Osteoblast (primary cell): ENCODE measurements around the gene GRIK4. TPM values are rescaled to one million over a fixed set of nuclear protein-coding genes. Genes with fewer than 3 reads are reported as not detected.

Experiments
- DNase-seq: peaks from one replicate; pipeline ENCODE4 v3.0.0; 2011; ENCODE audit warnings: low spot score, mixed read lengths; ENCODE audit not compliant: insufficient read length; ENCODE audit errors: missing footprints
- H2AFZ ChIP-seq: 2 replicates; pipeline ENCODE4 v1.6.0; 2011; ENCODE audit warnings: mild to moderate bottlenecking, low read length
- H3K27ac ChIP-seq: 2 replicates; pipeline ENCODE4 v1.5.1; 2011; ENCODE audit warnings: mild to moderate bottlenecking, low read depth, low read length, moderate library complexity
- H3K27me3 ChIP-seq: 2 replicates; pipeline ENCODE4 v1.6.0; 2012; ENCODE audit warnings: mild to moderate bottlenecking, control low read depth, inconsistent platforms, low read length, moderate library complexity; ENCODE audit not compliant: insufficient read depth
- H3K36me3 ChIP-seq: 2 replicates; pipeline ENCODE4 v1.5.1; 2011; ENCODE audit warnings: mild to moderate bottlenecking, low read length, control low read depth, moderate library complexity; ENCODE audit not compliant: insufficient read depth
- H3K4me1 ChIP-seq: 2 replicates; pipeline ENCODE4 v1.5.1; 2011; ENCODE audit warnings: mild to moderate bottlenecking, low read length, control low read depth, moderate library complexity; ENCODE audit not compliant: insufficient read depth
- H3K4me2 ChIP-seq: 2 replicates; pipeline ENCODE4 v1.6.0; 2011; ENCODE audit warnings: mild to moderate bottlenecking, low read length; ENCODE audit not compliant: insufficient read depth
- H3K4me3 ChIP-seq: fragments of 200-600 bp; sonication (generic); 3 replicates; pipeline ENCODE4 v1.5.1; 2012; ENCODE audit warnings: mild to moderate bottlenecking, low read length, inconsistent platforms; ENCODE audit not compliant: insufficient read depth
- H3K79me2 ChIP-seq: 2 replicates; pipeline ENCODE4 v1.6.0; 2012; ENCODE audit warnings: mild to moderate bottlenecking, low read length, control low read depth, inconsistent platforms; ENCODE audit not compliant: insufficient read depth
- H3K9me3 ChIP-seq: 2 replicates; pipeline ENCODE4 v1.5.1; 2011; ENCODE audit warnings: low read depth, low read length, control low read depth
- H4K20me1 ChIP-seq: 2 replicates; pipeline ENCODE4 v1.6.0; 2012; ENCODE audit warnings: mild to moderate bottlenecking, low read length, control low read depth; ENCODE audit not compliant: insufficient read depth
- total RNA-seq: library from RNA; depleted of rRNA; stranded (reverse); fragments of >200 nt; gene quantifications from 2 replicates; pipeline ENCODE4 v1.2.3, GENCODE V29; 2012
- TF ChIP-seq, protein P1 (sequence below): IDR thresholded peaks from 2 replicates; pipeline ENCODE4 v1.5.1; 2011; ENCODE audit warnings: mild to moderate bottlenecking, low read depth, low read length, moderate library complexity; ENCODE audit errors: extremely low read depth

Gene GRIK4
- total RNA-seq, 1 donor, result under 0.01 TPM

DNA sequence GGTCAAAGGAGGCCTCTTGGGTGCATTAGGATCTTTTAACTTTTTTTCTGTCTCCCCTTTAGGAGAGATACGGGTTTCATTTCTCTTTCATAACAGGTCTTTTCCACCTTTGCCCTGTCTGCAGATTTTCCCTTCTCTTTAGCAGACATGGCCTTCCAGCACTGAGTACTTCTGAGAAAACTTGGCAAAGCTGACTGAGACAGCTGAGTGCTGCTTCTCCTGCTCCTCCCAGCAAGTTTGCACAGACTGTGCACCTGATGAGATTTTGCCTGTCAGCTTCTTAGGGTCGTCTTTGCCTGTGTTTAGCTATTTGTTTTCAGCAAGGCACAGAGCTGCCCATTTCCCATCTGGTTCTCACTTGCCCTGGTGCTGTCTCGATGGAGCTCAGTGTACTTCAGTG, 424.8 kb downstream of the GRIK4 start:
- H3K4me1 ChIP-seq, result no peaks in the 10 kb centered on the region
- TF ChIP-seq, protein P1, sequence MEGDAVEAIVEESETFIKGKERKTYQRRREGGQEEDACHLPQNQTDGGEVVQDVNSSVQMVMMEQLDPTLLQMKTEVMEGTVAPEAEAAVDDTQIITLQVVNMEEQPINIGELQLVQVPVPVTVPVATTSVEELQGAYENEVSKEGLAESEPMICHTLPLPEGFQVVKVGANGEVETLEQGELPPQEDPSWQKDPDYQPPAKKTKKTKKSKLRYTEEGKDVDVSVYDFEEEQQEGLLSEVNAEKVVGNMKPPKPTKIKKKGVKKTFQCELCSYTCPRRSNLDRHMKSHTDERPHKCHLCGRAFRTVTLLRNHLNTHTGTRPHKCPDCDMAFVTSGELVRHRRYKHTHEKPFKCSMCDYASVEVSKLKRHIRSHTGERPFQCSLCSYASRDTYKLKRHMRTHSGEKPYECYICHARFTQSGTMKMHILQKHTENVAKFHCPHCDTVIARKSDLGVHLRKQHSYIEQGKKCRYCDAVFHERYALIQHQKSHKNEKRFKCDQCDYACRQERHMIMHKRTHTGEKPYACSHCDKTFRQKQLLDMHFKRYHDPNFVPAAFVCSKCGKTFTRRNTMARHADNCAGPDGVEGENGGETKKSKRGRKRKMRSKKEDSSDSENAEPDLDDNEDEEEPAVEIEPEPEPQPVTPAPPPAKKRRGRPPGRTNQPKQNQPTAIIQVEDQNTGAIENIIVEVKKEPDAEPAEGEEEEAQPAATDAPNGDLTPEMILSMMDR, result no peak
- H3K27ac ChIP-seq, result no peak overlapping the region
- no peak for DNase-seq
- H3K9me3 ChIP-seq, result no peaks in the 10 kb centered on the region
- H3K4me3 ChIP-seq, result no peak overlapping the region
- peaks cover 9% of the 10 kb centered on the region for H3K27me3 ChIP-seq
- no peaks in the 10 kb centered on the region for H4K20me1 ChIP-seq
- no peak overlapping the region for H3K4me2 ChIP-seq
- H2AFZ ChIP-seq, result no peak overlapping the region
- no peaks in the 10 kb centered on the region for H3K79me2 ChIP-seq
- H3K36me3 ChIP-seq, result no peaks in the 10 kb centered on the region

DNA sequence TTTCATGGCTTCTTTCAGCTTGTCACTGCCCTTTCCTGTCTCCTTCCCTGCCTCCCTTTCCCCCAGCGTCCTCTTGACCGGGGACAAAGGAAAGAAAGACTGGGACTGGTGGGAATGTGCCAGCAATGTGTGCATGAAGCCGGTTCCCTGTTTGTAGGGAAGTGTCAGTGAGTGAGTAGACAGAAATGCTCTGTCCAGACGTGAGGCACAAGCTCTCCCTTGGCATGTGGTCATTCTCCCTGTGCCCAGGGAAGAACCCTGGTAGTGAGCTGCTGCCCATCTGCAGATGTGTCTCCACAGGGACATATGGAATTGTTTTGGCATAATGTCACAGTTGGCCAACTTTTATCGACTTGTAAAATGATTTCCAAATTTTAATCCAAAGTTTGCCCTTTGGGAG, 426.0 kb downstream of the GRIK4 start:
- no peaks in the 10 kb centered on the region for H3K79me2 ChIP-seq
- H4K20me1 ChIP-seq, result no peaks in the 10 kb centered on the region
- H3K4me1 ChIP-seq, result no peaks in the 10 kb centered on the region
- no peak overlapping the region for H2AFZ ChIP-seq
- DNase-seq, result no peak
- TF ChIP-seq, protein P1, result no peak
- H3K27ac ChIP-seq, result no peak overlapping the region
- no peaks in the 10 kb centered on the region for H3K36me3 ChIP-seq
- H3K9me3 ChIP-seq, result no peaks in the 10 kb centered on the region
- H3K4me3 ChIP-seq, result no peak overlapping the region
- H3K4me2 ChIP-seq, result no peak overlapping the region
- H3K27me3 ChIP-seq, result peaks cover 9% of the 10 kb centered on the region

DNA sequence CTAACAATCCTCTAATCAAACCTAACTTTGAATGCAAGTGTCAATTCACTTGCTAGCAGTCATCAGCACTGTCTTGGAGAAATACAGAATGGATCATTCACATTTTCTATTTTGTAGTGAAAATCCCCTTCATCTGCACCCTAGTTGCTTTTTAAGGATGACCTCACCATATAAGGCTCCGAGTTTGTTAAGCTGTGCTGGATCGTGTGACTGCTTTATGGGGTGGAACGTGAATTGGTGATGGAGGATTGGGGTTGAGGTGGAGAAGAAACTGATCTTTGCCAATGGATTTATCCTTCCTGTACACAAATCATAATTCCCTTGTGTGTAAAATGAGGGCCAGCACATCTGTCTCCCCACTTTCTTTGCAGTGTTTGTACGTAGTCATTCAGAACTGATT, 426.7 kb downstream of the GRIK4 start:
- no peak overlapping the region for H2AFZ ChIP-seq
- H3K4me3 ChIP-seq, result no peak overlapping the region
- H3K9me3 ChIP-seq, result no peaks in the 10 kb centered on the region
- TF ChIP-seq, protein P1, result no peak
- no peak for DNase-seq
- no peak overlapping the region for H3K27ac ChIP-seq
- H3K36me3 ChIP-seq, result no peaks in the 10 kb centered on the region
- peaks cover 9% of the 10 kb centered on the region for H3K27me3 ChIP-seq
- H3K4me2 ChIP-seq, result no peak overlapping the region
- no peaks in the 10 kb centered on the region for H3K4me1 ChIP-seq
- H4K20me1 ChIP-seq, result no peaks in the 10 kb centered on the region
- no peaks in the 10 kb centered on the region for H3K79me2 ChIP-seq

DNA sequence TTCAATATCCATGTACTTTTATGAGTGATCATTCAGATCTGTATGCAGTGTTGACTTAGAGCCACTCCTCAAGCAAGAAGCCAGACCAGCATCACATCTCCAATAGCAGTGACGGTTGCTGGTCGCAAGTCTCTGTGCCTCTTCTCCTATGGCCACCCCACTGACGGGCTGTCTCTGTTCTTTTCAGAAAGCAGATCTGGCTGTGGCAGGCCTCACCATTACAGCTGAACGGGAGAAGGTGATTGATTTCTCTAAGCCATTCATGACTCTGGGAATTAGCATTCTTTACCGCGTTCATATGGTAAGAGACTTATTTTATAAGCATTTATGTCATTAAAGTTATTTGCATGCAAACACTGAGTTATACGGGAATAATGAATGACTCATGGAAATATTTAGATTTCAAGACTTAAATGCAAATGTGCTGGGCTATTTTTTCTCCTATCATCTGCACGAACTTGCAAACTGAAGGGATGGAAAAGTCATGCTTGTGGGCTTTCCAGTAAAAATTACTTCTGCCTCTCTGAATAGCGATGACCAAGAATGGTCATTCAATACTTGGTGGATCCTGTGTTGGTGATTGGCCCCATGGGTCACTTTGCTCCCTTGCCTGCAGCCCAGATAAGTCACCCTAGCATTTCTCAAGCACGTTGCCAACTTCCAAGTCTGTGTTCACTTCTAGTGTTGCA, 428.8 kb downstream of the GRIK4 start:
- no peak for DNase-seq
- no peak overlapping the region for H3K27ac ChIP-seq

More for the DNA sequence above, 428.8 kb downstream of the GRIK4 start:
- Histone ChIP-seq H3K36me3 (no peaks in the 10 kb centered on the region), H3K4me2 (no peak overlapping the region), H4K20me1 (no peaks in the 10 kb centered on the region), H3K9me3 (peaks cover 2% of the 10 kb centered on the region), H3K79me2 (no peaks in the 10 kb centered on the region), H3K4me3 (no peak overlapping the region), H3K4me1 (no peaks in the 10 kb centered on the region), H3K27me3 (peaks cover 9% of the 10 kb centered on the region), H2AFZ (no peak overlapping the region)
- TF ChIP-seq, protein P1, result no peak
